ENCODE results near the gene PCYOX1L.

PCYOX1L gene, protein sequence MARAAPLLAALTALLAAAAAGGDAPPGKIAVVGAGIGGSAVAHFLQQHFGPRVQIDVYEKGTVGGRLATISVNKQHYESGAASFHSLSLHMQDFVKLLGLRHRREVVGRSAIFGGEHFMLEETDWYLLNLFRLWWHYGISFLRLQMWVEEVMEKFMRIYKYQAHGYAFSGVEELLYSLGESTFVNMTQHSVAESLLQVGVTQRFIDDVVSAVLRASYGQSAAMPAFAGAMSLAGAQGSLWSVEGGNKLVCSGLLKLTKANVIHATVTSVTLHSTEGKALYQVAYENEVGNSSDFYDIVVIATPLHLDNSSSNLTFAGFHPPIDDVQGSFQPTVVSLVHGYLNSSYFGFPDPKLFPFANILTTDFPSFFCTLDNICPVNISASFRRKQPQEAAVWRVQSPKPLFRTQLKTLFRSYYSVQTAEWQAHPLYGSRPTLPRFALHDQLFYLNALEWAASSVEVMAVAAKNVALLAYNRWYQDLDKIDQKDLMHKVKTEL

DNA sequence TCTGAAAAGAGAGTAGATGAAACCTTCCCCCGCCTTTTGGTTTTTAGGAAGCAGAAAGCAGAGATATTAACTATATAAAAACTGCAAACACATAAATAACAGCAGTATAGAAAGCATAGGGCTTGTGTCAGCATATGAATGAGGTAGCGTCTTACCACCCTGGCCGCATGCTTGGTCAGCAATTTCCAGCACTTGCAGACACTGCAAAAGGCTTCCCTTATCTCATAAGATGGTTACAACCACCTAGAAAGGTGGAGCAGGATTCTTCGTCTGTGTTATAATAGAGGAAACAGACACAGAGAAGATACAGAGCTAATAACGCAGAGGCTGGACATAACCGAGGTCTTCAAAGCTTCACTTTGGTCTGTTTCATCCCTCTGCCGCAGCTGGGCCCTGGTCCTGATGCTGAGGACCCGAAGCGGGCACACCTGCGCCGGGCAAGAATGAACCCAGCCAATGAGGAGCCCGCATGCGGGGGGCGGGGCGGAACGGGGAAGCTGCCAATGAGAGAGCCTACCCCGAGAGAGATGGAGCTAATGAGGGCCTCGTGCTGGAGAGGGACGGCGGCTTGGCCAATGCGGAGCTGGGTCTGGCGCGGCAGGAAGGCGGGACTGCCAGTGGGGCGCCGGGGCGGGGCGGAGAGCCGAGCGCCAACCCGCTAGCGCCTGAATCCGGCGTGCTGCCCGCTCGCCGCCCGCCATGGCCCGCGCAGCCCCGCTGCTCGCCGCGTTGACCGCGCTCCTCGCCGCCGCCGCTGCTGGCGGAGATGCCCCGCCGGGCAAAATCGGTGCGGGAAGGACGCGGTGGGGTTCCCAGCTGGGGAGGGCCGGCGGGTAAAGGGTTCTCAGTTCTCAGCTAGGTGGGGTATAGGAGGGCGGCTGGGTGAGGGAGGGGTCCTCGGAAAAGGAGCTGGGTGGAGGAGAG lies at the start of gene PCYOX1L:
Gene PCYOX1L, plus strand, starts transcription at position 677 of the 924 bp plus-strand sequence. Its CDS starts 23 bp downstream, at position 700.
- peak; percentile 97 for DNase-seq (ENCODE audit: low spot score)

DNA sequence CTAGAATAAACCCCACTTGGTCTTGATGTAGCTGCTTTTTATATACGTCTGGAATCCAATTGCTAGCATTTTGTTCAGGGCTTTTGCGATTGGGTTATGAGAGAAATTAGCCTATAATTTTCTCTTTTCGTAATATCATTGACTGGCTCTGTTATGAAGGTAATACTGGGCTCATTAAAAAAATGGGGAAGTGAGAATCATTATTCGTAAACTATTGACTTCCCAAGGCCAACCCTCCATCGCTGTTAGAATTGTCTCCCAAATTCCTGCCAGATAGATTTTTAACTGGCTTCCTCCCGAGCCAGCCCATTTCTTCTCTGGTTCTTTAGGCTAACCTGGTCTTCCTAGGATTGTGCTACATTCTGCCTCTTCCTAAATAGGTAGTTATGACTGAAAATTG lies 48.5 kb upstream of the PCYOX1L start:
- DNase-seq (ENCODE audit: low spot score) = no peak

DNA sequence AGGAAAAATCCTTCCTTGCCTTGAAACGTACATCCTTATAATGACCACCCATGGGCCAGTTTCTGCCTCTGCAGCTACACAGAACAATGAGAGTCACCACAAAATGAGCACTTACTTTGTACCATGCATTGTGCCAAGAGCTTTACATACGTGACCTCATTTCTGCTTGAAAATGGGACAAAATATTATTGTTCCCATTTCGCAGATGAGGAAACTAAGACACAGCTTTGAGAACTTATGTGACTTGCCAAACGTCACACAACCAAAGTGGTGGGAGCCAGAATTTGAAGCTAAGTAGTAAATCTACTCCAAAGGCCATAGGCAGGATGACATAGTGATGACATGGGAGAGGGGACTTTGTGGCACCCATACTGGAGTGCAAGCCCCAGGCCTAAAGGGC lies 47.4 kb upstream of the PCYOX1L start:
- DNase-seq (ENCODE audit: low spot score) = no peak

DNA sequence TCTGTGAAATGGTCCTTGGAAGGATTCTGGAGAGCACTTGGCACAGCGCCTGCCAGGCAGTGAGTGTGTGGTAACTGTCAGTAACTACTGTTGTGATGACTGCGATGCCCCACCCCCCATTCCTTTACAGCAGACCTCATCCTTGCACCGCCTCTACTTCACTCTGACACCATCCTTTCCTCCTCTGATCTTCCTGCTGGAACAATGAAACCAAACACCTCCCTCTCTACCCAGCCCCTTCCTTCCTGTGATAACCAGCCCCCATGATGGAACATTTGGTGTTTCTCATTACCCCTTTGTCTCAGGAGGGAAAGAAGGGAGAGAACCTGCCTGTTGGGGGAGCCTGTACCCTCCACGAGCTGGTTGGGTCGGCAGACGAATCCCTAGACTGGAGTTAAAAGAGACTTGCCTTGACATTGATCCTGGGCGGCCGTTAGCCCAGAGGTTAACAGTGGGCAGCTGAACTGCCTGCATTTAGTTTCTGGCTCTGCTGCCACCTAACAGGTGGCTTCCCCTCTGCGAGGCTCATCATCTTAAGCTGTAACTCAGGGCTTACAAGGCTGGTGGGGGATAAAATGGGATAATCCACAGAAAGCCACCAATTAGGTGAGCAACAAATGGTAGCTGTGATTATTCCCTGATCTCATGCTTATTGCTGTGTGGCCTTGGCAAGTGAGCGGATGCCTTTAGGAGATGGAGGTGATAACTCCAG lies 46.7 kb upstream of the PCYOX1L start:
- DNase-seq (ENCODE audit: low spot score) = no peak

DNA sequence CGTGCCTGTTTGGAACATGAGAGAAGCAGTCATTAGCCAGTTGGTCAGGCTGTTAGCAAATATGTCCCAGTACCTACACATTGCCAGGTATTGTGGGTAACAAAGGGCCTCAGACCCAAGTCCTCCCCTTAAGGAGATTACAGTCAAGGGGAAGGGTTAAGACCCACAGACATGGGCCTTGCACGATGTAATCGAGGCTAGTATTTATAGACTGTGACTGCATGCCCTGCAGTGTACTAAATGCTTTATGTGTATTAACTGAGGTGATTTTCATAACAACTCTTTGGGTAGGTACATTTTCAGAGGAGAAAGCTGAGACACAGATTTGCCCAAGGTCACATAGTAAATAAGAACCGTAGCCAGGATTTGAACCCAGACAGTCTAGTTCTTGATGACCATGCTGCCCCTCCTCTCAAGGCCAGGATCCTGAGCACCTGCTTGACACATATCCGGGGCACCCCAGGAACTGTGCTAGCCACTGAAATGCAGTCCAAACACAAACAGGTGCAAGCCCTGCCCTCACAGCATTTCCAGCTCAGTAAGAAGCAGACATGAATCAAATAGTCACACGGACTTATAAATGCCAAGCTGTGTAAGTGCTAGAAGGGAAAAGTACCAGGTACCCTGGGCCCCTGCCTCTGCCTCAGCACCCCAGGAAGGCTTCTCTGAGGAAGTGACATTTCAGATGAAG lies 44.5 kb upstream of the PCYOX1L start:
- DNase-seq (ENCODE audit: low spot score) = no peak

DNA sequence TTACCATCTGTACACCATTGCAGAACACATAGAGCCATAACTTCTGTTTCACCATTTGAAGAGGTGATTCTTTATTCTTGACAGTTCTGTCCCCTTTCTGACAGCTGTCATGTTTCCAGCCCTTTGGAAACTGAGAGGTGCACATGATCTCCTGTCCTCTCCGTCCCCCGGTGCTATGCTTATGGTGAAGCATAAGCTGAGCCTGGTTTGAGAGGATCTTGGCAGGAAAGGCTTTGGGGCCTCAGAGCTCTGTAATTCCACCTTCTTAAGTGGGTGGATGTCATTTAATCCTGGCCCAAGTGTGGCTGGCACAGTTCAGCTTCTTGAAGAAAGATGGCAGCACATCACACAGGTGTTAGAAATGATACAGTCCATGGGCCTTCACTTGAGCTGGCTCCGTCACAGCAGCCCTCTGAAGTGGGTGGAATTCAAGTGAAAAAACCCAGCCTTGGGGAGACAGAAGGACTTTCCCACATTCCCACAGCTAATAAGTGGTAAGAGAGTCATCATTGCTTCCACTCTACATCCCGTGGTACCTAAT lies 43.2 kb upstream of the PCYOX1L start:
- no peak for DNase-seq (ENCODE audit: low spot score)

DNA sequence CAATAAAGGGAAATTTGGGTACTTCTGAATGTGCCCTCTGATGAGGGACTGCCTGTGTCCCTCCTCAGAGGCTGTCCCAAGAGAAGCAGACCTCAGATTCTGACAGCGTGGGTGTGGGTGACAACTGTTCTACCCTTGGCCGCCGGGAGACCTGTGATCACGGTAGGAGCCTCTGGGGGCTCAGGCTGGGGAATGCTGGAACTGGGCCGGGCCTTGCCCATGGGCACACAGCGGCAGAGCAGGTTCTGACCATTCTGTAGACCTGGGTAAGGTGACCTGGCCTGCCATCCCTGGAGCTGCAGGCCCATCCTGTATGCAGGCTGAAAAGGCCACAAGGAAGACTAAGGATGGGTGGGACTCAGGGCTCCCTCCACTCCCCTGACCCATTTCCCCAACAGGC lies 42.1 kb upstream of the PCYOX1L start:
- DNase-seq (ENCODE audit: low spot score) = no peak

DNA sequence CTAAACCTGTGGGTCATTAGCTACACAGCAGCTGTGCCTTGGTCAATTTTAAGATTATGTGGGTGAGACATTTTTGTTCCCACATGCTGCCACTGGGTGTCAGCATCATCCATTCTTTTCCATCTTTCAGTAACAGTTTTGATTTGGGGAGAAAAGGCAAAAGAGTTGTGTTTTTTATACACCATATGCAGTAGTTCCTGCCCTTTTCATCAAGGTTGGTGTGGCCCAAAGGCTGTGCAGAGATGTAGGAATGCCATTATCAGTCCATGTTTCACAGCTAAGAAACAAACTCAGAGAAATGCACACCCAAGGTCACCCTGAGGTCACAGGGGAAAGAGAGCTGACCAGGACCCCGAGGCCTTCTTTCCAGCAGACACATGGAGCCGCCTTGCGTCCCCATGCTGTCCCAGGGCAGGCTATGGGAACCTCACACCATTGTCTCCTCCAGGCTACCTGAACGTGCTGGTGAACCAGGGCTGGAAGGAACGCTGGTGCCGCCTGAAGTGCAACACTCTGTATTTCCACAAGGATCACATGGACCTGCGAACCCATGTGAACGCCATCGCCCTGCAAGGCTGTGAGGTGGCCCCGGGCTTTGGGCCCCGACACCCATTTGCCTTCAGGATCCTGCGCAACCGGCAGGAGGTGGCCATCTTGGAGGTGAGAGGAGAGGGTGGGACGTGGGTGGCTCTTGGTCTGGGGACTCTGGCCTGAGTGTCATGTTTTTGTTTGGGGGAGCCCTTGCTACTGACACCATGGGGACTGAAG lies 40.4 kb upstream of the PCYOX1L start:
- DNase-seq (ENCODE audit: low spot score) = peak; percentile 53

DNA sequence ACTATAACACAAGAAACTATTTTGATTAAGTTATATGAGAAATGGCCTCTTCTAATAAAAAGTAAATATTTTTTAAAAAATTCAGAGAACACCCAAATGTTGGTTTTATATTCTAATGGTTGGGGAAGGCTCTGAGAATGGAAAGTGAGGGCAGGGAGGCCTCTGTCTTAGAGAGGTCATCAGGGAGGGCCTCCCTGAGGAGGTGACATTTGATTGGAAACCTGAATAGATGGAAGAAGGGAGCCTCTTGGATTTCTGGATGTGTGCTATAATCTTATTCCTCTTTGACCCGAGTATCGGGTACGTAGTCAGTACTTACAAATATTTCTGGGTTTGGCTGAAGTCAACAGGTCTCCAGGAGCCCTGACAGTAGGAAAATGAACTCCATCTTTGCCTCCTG lies 38.7 kb upstream of the PCYOX1L start:
- DNase-seq (ENCODE audit: low spot score) = no peak

DNA sequence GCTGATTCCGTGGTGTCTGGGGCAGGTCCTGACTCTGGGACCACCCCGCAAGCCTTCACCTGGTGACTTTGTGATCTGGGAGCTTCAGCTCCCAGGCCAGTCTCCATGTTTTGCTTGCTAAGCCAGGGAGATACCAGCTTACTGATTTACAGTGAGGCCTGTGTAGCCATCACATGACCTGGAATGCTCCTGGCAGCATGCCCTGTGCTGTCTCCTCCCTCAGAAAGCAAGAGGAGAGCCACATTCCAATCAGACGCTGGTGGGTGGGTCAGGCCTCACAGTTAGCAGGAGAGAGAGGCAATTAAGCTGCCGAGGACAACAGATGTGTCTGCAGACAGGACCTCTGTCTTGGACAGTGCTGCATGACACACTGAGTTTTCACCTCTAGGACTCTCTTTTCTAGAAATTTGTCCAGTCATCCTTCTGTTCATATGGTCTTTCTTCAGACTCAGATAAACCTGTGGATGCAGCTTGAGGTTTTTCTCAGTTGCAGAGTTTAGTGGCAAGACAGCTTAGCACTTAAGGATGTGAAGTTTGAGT lies 37.0 kb upstream of the PCYOX1L start:
- DNase-seq (ENCODE audit: low spot score) = no peak

DNA sequence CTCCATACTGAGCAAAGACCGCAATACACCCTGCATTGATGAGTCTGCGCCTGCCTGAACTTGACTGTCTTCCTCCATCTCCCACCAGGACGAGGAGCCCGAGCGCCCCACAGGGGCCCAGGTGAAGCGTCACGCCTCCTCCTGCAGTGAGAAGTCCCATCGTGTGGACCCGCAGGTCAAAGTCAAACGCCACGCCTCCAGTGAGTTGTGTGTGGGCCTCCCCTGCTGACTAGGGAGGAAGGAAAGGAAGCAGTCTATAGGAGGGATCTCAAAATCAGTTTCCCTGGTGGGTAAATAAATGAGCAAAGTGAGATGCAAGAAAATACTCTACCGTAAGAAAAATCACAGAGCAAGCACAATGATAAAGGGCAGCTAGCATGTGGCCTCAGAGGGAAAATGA lies 35.3 kb upstream of the PCYOX1L start:
- DNase-seq (ENCODE audit: low spot score) = no peak

DNA sequence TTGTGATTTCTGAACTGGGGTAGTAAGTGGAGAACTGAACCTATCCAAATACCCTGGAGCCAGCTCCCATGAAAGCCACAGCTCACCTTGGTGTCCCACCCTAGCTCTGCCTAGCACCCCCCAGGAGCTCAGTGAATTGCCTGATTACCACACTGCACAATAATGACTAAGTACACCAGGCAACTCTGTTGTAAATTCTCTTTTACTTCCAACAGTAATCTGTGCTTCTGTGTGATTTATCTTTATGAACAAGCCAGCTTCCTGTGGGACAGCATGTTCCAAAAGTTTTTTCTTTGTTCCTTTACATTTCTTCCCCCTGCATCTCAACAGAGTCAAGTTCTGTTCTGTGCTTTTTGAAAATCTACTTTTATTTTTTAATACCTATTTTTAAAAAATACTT lies 34.6 kb upstream of the PCYOX1L start:
- no peak for DNase-seq (ENCODE audit: low spot score)

DNA sequence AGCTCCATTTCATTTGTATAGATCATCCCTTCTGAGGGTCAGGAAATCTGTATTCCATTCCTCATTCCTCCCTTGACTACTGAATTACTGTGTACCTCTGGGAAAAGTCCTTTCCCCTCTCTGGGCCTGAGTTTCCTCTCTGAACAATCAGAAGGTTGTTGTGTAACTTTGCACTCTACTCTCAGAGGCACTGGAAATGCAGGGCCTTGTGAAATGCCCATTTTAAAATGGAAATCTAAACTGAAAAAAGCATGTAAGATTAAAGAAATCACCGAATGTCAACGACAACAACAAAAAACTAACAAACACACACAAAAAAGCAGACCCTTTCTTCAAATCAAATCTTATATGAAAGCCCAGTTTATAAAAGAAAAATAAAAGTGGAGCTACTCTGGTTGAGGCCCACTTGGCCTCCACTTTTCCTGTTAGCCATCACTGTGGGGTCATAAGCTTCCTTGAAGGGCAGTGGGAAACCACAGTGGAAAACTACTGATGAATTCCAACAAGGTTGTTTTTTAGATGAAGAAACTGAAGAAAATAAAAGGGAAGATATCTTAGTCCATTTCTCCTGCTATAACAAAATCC lies 34.1 kb upstream of the PCYOX1L start:
- no peak for DNase-seq (ENCODE audit: low spot score)

DNA sequence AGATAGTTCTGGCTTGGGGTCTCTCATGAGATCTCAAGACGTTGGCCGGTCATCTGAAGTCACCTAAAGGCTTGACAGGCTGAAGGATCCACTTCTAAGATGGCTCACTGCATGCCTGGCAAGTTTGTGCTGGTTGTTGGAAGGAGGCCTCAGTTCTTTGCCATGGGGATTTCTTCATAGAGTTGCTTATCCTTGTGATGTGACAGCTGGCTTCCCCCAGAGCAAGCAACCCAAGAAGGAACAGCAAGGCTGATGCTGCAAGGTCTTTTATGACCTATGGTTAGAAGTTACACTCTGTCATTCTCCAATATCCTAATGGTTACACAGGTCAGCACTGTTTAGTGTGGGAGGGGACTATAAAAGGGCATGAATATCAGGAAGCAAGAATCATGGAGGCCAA lies 33.2 kb upstream of the PCYOX1L start:
- DNase-seq (ENCODE audit: low spot score) = no peak

DNA sequence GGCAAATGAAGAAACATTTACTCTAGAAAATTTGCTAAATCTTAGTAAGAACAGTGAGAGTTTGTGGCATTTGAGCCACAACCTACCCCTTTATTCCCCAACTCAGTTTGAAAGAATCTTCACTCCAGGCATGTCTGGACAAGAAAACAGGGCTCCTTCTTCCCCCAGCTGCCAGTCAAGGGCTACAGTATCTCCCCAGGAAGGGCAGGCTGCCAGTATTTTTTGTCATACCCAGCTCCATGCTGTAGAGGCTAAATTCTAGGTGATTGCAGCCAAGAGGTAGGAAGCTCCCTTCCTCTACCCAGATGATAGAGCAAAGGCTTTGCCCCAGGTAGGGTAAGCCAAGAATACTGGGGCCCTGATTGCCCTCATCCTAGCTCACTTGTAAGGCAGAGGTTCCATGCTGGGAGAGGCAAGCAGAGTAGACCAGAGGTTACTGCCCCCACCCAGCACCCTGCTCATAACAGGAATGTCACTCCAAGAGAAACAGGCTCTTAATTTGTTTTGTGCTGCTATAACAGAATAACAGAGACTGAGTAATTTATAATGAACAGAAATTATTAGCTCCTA lies 32.6 kb upstream of the PCYOX1L start:
- DNase-seq (ENCODE audit: low spot score) = no peak

DNA sequence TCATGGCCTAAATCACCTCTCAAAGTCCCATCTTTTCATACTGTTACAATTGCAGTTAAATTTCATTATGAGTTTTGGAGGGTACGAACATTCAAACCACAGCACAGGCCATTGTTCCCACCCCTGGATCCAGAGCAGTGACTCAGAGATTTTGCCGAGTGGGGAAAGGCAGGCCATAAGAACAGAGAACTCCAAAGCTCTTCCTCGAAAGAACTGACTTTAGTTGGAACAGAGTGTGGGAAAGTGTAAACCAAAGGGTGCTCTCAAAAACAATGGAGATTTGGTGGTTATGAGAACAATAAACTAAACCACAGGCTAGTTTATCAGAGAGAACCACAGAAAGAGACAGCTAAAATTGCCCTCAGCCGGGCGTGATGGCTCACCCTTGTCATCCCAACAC lies 32.0 kb upstream of the PCYOX1L start:
- no peak for DNase-seq (ENCODE audit: low spot score)

DNA sequence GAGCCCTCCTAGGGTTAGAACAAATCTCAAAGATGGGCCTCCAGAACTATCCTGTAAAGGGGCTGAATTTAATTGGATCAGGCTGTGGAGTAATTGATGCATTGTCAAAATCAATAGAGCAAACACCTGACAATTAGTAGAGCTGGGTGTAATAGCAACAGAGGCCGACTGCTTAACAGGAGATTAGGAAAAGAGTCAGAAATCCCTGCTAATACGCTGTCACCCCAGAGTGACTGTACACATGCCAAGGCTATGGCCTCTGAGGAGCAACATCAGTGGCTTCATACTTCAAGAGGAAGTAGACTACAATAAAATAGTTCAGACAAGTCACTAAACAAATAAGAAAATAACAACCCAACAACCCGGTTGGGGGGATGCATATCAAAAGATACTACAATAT lies 31.2 kb upstream of the PCYOX1L start:
- DNase-seq (ENCODE audit: low spot score) = no peak

DNA sequence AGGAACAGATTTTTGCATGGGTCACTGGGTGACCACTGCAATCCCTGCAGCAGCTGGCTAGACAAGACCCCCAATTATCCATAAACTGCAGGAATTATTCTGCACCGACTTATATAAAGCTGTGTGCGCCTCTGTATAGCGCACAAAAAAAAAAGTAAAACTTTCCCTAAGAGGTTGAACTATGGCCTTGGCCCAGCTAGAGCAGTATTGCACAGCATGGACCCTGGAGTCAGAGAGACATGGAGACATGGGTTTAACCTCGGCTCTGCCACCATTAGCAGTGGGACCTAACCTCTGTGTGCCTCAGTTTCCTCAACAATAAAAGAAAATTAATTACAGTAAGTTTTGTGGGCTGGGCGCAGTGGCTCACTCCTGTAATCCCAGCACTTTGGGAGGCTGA lies 29.7 kb upstream of the PCYOX1L start:
- DNase-seq (ENCODE audit: low spot score) = no peak

DNA sequence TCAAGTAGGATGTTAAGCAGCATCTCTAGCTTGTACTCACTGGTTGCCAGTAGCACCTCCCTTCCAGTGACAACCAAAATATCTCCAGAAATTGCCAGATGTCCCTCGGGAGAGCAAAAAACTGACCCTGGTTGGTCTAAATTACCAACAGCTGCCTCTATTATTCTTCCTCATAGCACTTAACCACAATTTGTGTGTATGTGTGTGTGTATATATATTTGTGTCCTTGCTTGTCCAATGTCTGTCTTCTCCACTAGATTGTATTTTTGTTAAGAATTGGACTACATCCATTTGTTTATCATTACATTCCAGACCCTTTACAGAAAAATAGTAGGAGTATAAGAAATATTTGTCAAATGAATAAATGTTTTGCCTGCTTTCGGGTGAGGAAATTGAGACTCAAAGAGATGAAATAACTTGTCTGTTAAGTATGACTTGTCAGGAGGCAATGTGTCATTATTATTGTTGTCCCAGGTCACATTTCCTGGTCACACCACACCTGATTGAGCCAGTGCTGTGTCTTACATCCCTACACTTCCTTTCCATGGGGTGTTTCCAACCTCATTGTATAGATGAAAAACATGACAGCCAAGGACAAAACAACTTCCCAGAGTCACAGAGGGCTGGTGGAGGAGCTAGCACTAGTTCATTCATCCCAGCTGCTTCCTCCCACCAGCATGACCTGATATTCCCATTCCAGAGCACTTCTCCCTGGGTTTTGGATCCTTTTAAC lies 24.0 kb upstream of the PCYOX1L start:
- no peak for DNase-seq (ENCODE audit: low spot score)
